HG02763 (cell line): ENCODE data around the gene TRAF4.
"Not testable (repeated sequence)": the region's sequence is repeated elsewhere in the genome, so short reads cannot be mapped to it uniquely, and the experiment has no call there.

Experiments
- ATAC-seq: cut with Tn5 transposase; IDR thresholded peaks from one replicate; pipeline ENCODE4 v1.9.1; 2021; ENCODE audit warnings: mild to moderate bottlenecking, moderate library complexity; ENCODE audit not compliant: unreplicated experiment

TRAF4 gene

GRCh38 chr17:28777178-28777577 lies 33.4 kb downstream of the TRAF4 start:
- no peak for ATAC-seq

DNA sequence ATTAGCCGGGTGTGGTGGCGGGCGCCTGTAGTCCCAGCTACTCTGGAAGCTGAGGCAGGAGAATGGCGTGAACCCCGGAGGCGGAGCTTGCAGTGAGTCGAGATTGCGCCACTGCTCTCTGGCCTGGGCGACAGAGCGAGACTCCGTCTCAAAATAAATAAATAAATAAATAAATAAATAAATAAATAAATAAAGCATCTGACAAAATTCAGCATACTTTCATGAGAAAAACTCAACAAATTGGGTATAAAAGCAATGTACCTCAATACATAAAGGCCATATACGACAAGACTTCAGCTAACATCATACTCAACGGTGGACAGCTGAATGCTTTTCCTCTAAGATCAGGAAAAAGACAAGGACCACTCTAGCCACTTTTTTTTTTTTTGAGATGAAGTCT lies 35.8 kb downstream of the TRAF4 start:
- not testable (repeated sequence) for ATAC-seq

DNA sequence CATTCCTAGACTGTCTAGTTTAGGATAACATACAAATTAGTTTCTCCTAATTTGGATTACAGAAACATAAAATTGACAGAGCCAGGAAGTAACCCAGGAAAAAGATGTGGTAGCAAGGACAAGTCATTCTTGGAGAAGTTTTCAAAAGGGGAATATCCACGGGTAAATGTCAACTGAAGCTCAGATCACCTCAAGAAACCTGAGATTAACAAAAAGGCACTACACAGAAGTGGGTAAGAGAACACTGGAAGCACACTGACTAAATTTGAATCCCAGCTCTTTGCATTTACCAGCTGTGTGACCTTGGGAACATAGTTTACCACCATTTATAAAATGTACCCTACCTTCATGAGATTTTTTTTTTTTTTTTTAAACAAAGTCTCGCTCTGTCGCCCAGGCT lies 39.4 kb downstream of the TRAF4 start:
- ATAC-seq: no peak

DNA sequence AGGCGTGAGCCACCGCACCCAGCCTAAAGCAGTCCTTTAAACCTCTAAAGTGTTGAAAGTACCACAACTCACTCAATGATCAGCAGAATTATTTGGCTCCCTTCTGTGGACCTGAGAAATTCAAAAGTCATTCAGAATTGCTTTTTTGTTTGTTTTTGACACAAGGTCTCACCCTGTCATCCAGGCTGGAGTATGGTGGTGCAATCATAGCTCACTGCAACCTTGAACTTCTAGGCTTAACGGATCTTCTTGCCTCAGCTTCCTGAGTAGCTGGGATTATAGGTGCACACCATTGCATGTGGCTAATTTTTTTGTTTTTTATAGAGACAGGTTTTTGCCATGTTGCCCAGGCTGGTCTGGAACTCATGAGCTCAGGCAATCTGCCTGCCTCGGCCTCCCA lies 44.3 kb downstream of the TRAF4 start:
- ATAC-seq: no peak

- ATAC-seq: no peak
These were observed 49.3 kb downstream of the TRAF4 start for GRCh38 chr17:28792877-28793661.

- not testable (repeated sequence) for ATAC-seq
These were observed 51.1 kb downstream of the TRAF4 start for GRCh38 chr17:28794846-28795441.

- ATAC-seq: no peak
These were observed 52.3 kb downstream of the TRAF4 start for GRCh38 chr17:28796062-28796461.
